ENCODE data around the gene ZGPAT. TPM values are rescaled to one million over a fixed set of nuclear protein-coding genes. Genes with fewer than 3 reads are reported as not detected.

ZGPAT gene
- total and polyA plus RNA-seq, 2 of the 13 experiments (the other 11 are each of a cell fraction or from before 2014, with no cell fraction given), result 23.0 to 41.9 TPM

GRCh38 chr20:63737945-63738686 lies 30.3 kb downstream of the ZGPAT start (continued):
- TF ChIP-seq LRRFIP1 (CRISPR knock-in tag; conservative IDR thresholded peaks at IDR 0.05) (peak; percentile 46; the same call in 1 of the 2 replicates), ZNF430 (CRISPR knock-in tag; IDR thresholded peaks at IDR 0.05) (no peak), NFYC (CRISPR knock-in tag; IDR thresholded peaks at IDR 0.05) (0 out of 2 replicates have a peak, but pooled peaks have one; percentile 18), ZNF687 (CRISPR knock-in tag; IDR thresholded peaks at IDR 0.05) (peak; percentile 81), ZNF7 (CRISPR knock-in tag; IDR thresholded peaks at IDR 0.05) (peak; percentile 39; the same call in 1 of the 2 replicates), HDAC2 (CRISPR knock-in tag; IDR thresholded peaks at IDR 0.05) (peak; percentile 69), FIP1L1 (IDR thresholded peaks at IDR 0.05; ENCODE audit: borderline replicate concordance, insufficient read depth, low read depth, low read length) (0 out of 2 replicates have a peak, but pooled peaks have one; percentile 58), ATF3 (CRISPR knock-in tag; IDR thresholded peaks at IDR 0.05) (no peak; the same call in none of the 2 replicates), RARG (CRISPR knock-in tag; IDR thresholded peaks at IDR 0.05; ENCODE audit: low read depth) (no peak; the same call in 1 of the 2 replicates), MTA1 (CRISPR knock-in tag; IDR thresholded peaks at IDR 0.05; ENCODE audit: borderline replicate concordance) (peak; percentile 38; the same call in 1 of the 2 replicates), CBX5 (CRISPR knock-in tag; IDR thresholded peaks at IDR 0.05; ENCODE audit: borderline replicate concordance) (peak; percentile 59; the same call in 1 of the 2 replicates), SRSF4 (IDR thresholded peaks at IDR 0.05; ENCODE audit: low read depth, low read length, poor library complexity, severe bottlenecking) (peak; percentile 53), ZBTB14 (CRISPR knock-in tag; IDR thresholded peaks at IDR 0.05) (peak; percentile 49), ZSCAN9 (CRISPR knock-in tag; IDR thresholded peaks at IDR 0.05; ENCODE audit: borderline replicate concordance) (peak; percentile 47; the same call in 1 of the 2 replicates), ZNF619 (CRISPR knock-in tag; IDR thresholded peaks at IDR 0.05) (peak; percentile 79; the same call in 1 of the 2 replicates), MED13 (CRISPR knock-in tag; IDR thresholded peaks at IDR 0.05) (peak; percentile 98), ONECUT2 (CRISPR knock-in tag; IDR thresholded peaks at IDR 0.05) (peak; percentile 36; the same call in 1 of the 2 replicates)
